COLO668 (cell line): ENCODE measurements around the gene HECW1.

Experiments
- DNase-seq: peaks from one replicate; lab custom pipeline; 2025; ENCODE audit not compliant: unreplicated experiment; lab: John Stamatoyannopoulos, UW

Gene HECW1

DNA sequence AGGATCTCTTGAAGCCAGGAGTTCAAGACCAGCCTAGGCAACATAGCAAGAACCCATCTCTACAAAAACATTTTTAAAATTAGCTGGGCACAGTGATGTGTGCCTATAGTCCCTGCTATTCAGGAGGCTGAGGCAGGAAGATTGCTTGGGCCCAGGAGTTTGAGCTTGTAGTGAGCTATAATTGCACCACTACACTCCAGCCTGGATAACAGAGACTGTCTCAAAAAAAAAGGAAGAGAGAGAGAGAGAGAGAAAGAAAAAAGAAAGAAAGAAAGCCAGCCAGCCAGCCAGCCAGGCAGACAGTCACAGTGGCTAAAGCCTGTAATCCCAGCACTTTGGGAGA lies 375.3 kb downstream of the HECW1 start:
- no peak for DNase-seq

DNA sequence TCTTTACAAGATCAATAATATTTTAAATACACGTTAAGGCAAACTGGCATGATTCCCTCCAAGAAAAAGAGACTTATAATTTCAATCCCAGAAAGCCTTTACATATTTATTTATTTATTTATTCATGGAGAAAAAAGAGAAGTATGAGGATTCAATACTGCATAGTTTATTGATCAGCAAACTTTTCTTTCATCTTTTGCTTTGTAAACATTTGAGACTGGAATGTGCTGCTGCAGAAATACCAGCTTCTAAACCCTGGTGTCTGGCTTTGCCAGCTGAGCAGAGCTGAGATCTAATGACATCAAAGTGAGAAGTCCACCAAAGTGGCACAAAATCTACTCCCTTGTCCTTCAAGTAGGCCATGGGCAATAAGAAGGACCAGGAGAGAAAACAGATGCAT lies 376.8 kb downstream of the HECW1 start:
- no peak for DNase-seq

DNA sequence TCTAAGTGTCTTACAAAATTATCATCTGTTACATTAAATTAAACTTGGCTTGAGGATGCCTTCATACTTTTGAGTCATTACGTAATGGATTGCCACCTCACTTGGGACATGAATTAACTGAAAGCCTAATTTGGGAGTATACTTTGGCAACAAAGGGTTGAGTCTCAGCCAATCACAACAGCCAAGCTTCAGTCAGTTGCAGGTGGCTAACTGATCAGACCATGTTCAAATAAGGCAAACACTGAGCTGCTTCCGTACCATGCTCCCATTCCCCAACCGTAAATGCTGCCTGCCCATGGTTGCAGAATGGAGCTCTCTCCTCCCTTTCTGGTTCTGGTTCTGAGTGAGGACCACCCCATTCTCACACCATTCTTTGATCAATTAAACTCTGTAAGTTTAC lies 377.6 kb downstream of the HECW1 start:
- DNase-seq: no peak

DNA sequence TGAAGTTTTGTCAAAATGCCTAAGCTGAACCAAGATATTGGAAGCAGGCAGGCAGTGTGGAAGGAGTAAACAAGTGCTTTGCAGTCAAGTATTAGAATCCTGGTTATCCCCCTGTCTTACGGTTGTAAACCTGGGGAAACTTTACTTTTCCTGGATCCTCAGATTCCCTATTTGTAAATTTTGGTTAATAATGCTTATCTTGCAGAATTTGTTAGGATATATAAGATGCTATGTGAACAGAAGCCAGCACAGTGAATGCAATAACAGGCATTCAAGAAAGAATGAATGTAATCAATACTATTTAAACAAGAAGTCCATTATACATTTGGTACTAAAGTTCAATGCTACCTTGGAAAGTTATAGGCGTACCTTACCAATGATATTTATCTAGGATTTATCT lies 378.7 kb downstream of the HECW1 start:
- no peak for DNase-seq

DNA sequence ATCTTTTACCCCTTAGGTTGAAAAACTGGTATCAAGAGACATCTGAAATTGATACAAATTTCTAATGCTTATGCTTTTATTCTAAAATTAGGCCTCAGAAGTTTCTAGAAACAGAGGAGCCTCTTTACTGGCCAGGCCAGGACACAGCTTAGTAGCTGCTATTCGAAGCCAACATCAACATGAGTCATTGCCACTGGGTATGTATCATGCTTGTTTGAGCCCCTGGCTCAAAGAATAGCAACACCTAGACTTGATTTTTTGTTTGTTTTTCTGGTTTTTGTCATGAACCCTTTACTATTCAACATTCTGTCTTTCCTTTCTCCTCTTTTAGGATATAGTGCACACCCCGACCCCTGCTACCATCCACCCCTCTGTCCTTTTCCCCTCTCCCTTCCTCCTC lies 379.5 kb downstream of the HECW1 start:
- no peak for DNase-seq

DNA sequence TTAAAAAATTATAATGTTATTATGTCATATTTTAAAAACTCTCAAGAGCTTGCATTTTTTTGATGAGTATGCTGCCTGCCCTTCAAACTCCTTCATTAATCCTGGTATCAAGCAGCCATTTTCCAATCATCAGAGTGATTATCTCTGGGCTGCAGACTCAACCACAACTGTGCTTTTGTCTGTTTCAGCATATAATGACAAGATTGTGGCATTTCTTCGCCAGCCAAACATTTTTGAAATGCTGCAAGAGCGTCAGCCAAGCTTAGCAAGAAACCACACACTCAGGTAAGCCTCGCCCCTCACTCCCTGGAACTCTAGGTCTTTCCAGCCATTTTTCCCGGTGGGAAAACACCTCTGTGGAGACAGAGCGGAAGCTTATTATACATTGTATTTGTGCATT lies 380.4 kb downstream of the HECW1 start:
- DNase-seq: no peak

DNA sequence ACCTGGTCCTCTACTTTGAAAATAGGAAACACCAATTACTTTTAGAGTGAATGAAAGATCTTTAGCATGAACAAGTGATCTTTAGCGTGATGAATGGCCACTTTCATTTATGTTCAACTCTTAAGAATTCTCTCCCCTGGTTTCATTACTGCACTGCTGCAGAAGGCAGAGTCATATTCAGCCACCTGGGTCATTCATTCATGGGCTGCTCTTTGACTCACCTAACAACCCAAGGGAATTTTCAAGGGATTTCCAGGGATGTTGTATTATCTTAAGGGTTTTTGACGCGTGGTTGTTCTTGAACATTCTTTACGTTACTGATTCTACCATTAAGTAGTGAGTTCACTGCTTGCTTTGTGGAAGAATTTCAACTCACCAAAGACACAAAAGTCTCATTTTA lies 383.1 kb downstream of the HECW1 start:
- DNase-seq: no peak

DNA sequence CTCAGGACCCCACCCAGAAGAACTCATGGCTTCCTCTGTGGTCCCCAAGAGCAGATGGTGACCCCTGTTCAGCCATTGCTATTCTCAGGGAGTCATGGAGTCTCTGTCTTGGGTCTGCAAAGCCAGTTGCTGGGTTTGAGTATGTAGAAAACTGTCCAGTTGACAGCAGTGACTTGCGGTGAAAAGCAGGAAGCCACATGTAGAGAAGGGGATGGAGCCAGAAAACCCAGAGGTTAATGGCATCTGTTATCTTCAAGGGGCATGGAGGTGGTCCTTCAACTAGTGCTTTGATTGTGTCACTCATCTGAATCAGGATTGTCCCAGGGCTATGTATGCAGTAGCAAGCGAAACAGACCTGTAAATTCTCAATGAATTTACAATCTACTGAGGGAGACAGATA lies 384.1 kb downstream of the HECW1 start:
- no peak for DNase-seq

DNA sequence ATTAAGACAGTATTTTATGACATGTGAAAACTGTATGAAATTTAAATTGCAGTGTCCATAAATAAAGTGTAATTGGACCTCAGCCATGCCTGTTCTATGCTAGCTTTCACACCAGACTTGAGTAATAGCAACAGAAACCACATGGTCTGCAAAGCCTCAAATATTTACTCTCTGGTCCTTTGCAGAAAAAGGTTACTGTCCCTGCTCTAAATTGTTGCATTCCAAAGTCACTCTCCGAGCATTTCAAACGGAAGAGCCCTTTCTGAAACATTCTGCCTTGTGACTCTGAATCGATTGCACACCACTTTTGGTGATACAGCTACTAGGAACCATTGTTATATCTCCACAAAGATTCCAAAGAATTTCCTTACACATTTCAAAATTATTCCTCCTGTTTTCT lies 389.4 kb downstream of the HECW1 start:
- no peak for DNase-seq

DNA sequence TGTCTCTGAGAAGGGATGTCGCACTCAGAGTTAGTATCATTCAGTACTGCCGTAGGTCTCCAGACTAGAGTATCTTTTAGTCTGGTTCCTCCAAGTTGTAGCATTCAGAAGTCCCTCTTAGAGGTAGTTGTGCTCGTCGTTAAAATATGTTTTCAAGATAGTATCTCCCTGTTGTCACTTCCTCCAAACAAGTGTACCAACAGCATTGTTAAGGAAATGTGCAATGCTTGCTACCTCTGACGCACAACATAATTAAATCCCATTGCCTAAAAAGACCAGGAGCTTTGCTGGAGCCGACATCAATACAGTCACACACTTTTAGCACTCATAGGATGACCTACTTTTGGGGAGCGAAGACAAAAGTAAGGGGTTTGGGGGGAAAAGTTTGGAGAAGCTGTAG lies 390.5 kb downstream of the HECW1 start:
- DNase-seq: no peak

DNA sequence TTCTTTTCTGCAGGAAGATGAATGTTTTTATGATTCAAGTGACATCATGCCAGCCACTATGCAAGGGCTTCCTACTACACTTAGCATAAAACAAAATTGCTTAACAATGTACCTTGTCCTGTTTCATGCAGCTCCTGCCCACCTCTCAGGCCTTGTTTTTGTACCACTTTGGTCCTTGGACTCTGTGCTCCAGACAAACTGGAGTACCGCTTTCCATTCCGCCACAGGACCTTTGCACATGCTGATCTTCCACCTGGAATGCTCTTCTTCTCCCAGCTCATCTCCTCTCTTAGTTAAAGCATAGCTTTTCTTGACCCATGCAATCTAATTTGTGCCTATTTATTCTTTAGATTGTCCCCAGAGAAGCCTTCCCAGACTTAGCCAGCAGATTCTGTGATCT lies 393.0 kb downstream of the HECW1 start:
- DNase-seq: no peak

DNA sequence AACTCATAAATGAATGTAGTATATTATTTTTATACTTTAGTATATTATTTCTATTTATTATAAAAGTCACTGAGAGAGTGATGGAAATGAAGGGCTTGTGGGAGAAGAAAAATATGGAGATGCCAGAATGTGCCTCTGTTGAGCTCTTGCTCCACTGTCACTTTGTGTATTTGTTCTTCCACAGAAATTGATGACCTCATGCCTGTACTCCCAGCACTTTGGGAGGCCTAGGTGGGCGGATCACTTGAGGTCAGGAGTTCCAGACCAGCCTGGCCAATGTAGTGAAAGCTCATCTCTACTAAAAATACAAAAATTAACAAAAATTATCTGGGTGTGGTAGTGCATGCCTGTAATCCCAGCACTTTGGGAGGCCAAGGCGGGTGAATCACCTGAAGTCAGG lies 394.0 kb downstream of the HECW1 start:
- DNase-seq: no peak

DNA sequence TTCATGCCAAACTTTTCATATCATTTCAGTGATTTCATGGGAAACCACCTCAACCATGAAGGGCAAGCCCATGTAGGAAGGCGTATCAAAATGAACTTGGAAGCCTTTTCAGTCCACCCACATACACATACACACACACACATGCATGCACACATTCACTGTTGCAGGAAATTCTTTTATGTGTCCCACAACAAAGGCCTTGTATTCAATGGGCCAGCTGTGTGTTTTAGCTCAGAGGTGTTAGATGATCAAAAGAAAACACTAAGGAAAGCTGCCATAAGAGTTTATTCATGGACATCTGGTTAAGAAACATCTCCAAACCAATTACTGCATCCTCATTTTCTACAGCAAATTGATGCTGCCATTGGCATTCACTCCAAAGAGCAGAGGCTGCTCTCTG lies 396.0 kb downstream of the HECW1 start:
- DNase-seq: no peak

DNA sequence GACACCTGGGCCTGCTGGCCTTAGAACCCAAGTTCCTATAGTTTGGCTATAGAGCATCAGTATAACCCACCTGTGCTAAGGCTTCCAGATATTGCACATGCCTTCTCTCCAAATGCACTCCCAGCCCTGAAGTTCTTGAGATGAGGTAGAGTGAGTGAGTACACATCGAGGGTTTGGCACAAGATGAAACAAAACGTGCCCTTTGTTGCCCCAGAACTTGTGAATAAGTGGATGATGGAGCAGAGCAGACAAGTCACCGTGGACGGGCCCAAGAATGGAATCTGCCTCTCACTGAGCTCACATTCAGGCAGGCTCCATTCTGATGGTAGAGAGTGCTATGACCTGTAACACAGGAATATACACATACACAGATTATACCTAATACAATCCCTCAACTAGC lies 397.5 kb downstream of the HECW1 start:
- DNase-seq: no peak

DNA sequence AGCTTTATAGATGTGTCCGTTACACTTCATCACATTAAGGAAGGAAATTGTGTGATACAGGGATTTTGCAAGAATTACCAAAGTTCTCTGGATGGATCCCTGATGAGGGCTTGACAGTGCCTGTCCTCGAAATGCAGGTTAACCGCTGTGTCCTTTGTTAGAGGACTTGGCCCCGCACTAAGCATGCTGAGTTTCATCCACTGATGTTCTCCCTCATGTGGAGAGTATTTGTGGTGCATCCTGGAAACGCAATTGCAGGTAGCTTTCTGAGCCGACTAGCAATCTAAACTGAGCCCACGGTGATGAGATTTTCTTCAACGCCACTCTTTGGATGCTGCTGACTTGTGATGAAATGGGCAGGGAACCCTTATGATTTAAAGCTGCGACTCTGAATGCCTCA lies 398.6 kb downstream of the HECW1 start:
- DNase-seq: no peak

DNA sequence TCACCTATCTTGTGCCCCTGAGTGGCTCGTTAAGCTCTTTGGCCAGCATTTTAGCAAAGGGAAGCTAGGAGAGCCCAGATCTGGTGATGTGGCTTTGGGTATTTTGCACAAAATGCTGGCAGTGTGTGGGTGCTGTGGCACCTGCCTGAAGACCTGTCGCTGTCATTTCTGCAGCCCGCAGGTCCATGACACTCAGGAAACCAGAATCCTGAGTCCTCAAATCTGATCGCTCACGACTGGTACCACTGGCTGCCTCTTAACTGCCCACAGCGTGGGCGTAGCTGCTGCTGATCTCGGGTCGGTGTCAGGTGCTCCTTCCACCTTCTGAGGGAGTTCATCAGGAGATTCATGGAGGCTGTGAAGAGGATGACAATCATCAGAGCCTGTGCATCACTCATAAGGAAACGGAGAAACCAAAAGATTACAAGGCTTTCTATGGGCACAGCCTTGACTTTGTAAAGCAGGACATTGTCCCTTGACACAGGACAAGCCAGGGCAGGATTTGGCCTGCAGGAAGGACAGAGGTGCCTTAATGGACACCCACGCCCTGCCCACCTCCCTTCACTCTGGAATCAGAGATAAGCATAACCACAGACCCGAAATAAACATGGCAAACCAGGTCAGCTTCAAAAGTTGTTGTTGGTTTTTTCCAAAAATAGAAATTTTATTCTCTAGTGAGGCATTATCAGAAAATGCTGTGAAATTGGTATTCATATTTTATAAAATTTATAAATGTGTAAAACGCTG lies 399.5 kb downstream of the HECW1 start:
- DNase-seq: no peak

DNA sequence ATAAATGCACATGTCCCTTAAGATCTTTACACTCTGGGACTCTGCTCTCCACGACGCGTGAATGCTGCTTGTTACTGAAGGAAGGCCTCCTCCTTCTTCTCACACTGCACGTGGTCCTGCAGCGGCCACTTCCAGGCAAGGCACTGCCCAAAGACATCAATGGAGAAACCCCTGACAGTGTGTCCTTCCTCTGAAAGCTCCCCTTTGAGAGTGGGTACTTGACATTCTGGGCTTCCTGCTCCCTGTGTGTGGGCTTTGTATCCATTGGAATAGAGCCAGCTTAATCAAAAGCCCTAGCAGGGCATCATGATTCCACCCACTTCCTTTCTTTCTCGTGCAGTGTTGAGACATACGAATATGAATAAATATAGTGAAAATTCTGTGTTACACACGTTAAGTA lies 400.8 kb downstream of the HECW1 start:
- DNase-seq: no peak

DNA sequence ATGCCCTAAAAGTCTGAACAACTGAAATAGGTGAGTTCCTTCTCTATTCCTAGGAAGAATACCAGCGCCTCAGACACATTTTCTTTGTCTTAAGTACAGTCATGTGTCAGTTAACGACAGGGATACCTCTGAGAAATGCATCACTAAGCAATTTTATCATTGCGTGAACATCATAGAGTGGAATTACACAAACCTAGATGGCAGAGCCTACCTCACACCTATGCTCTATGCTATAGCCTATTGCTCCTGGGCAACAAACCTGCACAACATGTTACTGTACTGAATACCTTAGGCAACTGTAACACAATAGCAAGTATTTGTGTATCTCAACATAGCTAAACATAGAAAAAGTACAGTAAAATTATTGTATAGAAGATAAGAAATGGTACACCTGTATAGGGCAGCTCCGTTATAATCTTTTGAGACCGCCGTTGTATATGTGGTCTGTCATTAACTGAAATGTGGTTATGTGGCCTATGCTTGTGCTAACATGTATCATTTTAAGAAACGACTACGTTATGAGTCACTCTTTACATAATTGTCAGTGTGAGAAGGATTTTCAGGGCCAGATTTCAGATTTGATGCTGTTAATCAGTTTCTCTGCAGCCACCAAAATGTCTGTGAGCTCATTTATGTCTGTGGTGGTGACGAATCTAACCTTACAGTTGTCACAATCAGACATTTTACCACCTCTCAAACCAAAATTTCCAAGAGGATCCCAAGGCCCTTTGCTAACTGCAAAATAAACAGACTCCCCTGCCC lies 404.3 kb downstream of the HECW1 start:
- no peak for DNase-seq

DNA sequence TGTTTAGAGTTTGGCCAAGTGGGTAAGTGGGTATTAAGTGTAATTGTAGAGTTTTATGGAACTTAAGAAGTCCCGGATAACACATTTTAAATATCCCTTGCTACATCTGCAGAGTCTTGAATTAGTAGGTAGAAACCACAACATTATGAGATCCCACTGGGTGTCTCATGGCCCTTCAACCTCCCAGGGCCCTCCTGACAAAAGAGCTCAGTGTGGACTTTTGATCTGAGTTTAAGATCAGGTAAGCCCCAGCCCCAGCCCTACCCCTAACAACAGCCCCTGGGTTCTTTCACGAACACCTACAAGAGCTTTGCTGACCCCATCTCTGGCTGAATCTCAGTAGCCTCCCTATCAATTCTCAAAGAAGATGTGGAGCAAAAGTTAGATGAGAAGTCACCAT lies 405.0 kb downstream of the HECW1 start:
- DNase-seq: no peak

DNA sequence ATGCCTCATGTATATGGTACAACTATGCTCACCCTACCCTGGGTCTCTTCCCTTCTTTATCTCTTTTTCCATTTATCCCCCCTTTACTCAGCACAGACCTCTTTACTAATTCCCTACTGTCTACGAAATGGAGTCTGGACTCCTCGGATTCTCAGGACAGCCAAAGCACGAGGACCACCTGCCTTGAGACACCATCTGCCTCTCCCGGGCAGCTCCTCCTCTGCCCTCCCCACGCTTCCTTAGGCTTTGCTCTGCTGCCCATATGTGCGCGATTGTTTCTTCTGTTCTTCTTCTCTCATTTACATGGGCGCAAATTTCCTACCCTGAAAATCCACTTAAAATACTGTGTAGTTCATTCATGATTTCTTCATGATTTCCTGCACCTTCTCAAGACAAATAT lies 407.8 kb downstream of the HECW1 start:
- DNase-seq: no peak

DNA sequence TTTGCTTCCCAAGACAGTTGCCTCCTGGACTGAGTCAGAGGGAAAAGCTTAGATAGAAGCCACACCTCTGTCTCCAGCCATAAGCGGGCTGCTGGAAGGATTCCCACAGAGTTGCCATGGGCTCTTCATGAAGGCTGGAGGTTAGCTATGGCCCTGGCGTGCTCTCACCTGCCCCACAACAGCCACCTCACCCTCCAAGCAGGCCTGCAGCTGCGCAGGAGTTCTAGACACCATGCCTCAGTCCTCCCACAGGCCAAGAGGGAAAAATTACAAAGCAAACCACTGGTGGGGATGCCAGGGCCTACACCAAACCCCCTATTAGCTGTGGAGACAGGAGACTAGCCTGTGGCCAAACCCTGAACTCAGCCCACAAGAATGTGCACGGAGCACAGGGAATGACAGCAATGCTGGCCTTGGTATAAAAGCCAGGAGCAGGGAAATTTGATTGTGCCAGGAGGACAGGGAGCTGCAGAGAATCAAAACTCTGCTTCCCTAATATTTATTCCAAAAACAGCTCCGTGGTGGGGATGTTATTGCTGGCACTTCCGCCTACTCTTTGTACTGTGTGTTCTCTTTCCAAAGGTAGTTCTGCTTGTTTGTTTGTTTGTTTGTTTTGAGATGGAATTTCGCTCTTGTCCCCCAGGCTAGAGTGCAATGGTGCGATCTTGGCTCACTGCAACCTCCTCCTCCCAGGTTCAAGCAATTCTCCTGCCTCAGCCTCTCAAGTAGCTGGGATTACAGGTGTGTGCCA lies 410.1 kb downstream of the HECW1 start:
- DNase-seq: no peak
